Measurements from ENCODE around the gene RPL26. TPM values are rescaled to one million over a fixed set of nuclear protein-coding genes. Genes with fewer than 3 reads are reported as not detected.
A peak's percentile ranks its signal among the peaks of the same experiment; 100 is the strongest.
"Not testable (repeated sequence)": the region's sequence is repeated elsewhere in the genome, so short reads cannot be mapped to it uniquely, and the experiment has no call there.

The RPL26 gene
- polyA plus RNA-seq, 1 donor from 2014 or later, result 1,664 TPM

DNA sequence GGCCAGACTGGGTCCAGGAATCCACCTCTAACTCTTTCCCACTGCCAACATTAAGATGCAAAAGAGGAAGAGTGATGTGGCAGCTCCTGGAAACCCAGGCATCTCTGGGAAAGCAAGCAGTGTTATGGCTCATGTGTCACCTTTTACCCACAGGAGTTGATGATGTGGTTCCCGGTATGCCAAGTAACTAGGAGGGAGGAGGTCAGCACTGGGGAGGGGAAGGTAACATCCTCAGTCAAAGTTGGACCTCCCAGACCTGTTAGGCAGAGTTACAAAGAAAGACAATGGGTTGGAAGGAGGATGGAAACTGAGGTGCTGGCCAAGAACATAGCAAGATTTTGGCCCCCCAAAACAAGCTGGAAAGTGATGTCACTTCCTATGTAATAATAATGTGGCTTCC is 17.9 kb downstream of the RPL26 start:
- no peaks in the 10 kb centered on the region for H3K9me3 Mint-ChIP-seq
- peaks cover 4 to 6% (median 5%) of the 10 kb centered on the region in 3 donors for H3K4me1 Mint-ChIP-seq
- peaks cover 9% of the 10 kb centered on the region for H3K36me3 Mint-ChIP-seq
- no peak overlapping the region for H3K27ac Mint-ChIP-seq
- peak overlapping the region in 1 of 4 donors; percentile 6 for H3K4me3 Mint-ChIP-seq
- no peaks in the 10 kb centered on the region for H3K27me3 Mint-ChIP-seq

DNA sequence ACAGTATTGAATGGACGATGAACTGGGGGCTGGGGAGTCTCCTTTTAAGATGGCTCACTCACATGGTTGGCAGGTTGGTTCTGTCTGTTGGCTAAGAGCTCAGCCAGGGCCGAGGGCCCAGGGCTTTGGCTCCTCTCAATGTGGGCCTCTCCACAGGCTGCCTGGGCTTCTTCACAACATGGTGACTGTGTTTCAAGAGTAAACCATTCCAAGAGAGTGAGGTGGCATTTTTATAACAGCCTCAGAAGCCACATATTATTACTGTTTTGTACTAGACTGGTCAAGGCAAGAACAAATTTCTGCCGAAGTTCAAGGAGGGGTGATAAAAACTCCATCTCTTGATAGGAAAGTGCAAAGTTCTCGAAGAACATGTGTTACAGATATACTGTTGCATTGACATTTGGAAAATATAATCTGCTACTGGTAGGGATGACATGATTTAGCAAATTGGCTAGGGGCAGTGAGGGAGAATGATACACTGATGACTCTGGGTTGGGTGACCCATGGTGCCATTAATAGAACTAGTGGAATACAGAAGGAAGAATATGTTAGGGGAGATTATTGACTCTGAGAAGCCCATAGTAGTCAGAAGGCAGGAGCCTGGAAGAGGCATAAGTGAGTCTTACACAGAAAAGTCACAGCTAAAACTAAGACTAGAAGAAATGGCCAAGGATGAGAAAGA is 20.2 kb downstream of the RPL26 start:
- Mint-ChIP-seq H3K9me3 (no peaks in the 10 kb centered on the region), H3K27ac (no peak overlapping the region), H3K4me1 (no peaks in the 10 kb centered on the region), H3K27me3 (no peaks in the 10 kb centered on the region), H3K36me3 (peaks cover 7% of the 10 kb centered on the region), H3K4me3 (no peak overlapping the region)

DNA sequence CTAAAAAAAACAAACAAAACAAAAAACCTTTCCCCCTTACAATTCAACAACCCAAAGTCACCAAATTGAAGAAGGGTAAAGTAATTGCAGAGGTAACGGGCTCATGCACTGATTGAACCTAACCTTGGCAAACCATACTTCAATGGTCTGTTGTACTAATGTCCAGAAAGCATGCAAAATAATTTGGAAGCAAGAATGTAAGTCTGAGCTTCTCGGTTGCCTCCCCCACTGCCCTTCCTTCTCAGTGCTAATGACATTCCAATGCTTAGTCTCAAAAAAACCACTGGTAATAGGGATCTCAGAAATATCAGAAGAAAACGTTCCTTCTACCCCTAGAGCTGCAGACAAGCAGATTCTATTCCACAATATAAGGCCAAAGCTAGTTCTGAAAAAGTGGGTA is 22.2 kb downstream of the RPL26 start:
- H3K36me3 Mint-ChIP-seq, result peaks cover 7% of the 10 kb centered on the region
- H3K4me3 Mint-ChIP-seq, result no peak overlapping the region
- no peaks in the 10 kb centered on the region for H3K9me3 Mint-ChIP-seq
- no peaks in the 10 kb centered on the region for H3K4me1 Mint-ChIP-seq
- H3K27me3 Mint-ChIP-seq, result no peaks in the 10 kb centered on the region
- H3K27ac Mint-ChIP-seq, result no peak overlapping the region

DNA sequence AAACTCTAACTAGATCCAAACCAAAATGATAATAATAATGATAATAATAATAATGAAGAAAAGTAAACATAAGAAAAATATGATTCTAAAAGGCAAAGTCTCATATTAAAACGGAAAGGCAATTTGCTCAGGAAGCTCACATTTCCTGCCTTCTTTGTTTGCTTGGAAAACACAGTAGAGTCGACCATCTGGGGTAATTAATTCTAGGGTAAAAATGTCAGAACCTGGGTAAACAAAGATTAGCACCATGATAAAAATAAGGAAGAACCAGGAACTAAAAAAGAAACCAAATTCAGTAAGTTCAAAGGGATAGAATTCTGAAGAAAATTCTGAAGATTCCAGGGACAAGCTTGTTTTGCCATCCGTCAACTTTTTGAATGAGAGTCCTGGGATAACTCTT is 22.7 kb downstream of the RPL26 start:
- Mint-ChIP-seq H3K9me3 (no peaks in the 10 kb centered on the region), H3K4me3 (no peak overlapping the region), H3K36me3 (peaks cover 7% of the 10 kb centered on the region), H3K27ac (no peak overlapping the region), H3K27me3 (no peaks in the 10 kb centered on the region), H3K4me1 (no peaks in the 10 kb centered on the region)

DNA sequence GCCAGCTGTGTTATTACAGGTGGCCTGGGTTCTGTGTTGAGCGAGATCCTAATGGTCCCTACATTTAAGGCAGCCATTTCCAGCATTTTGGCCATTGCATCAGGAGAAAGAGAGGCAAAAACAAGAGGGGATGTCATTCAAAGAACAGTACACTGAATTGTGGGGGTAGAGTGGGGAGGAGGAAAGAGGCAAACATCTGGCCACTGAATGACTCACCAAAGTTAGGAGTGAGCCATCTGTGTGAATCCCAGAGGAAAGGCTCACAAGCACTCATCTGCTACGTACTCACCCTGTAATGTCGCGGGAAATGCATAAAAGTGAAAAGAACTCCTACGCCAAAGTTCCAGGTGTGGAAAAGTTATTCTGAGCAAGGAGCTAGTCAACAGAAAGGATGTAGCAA is 23.2 kb downstream of the RPL26 start:
- peaks cover 7% of the 10 kb centered on the region for H3K36me3 Mint-ChIP-seq
- H3K4me1 Mint-ChIP-seq, result no peaks in the 10 kb centered on the region
- no peaks in the 10 kb centered on the region for H3K9me3 Mint-ChIP-seq
- H3K4me3 Mint-ChIP-seq, result no peak overlapping the region
- no peak overlapping the region for H3K27ac Mint-ChIP-seq
- H3K27me3 Mint-ChIP-seq, result no peaks in the 10 kb centered on the region

DNA sequence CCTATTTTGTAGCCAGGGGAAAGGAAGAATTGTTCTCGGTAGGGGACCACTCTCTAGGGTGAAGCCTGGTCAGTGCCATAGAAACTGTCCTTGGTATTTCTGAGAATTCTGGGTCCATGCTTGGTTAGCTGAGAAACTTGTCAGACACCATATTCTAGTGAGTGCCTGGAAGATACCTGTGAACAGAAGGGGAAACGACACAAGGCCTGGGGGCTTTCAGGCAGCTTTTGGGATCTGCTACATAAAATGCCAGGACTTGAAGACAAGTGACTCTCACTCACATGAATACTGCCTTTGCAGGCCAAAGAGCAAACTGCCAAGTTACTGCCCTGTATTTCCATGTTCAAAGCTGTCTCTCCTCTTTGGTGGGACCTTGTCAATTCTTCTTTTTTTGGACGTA is 25.1 kb downstream of the RPL26 start:
- peaks cover 5% of the 10 kb centered on the region for H3K36me3 Mint-ChIP-seq
- H3K9me3 Mint-ChIP-seq, result no peaks in the 10 kb centered on the region
- H3K4me1 Mint-ChIP-seq, result no peaks in the 10 kb centered on the region
- H3K4me3 Mint-ChIP-seq, result no peak overlapping the region
- H3K27me3 Mint-ChIP-seq, result no peaks in the 10 kb centered on the region
- no peak overlapping the region for H3K27ac Mint-ChIP-seq

DNA sequence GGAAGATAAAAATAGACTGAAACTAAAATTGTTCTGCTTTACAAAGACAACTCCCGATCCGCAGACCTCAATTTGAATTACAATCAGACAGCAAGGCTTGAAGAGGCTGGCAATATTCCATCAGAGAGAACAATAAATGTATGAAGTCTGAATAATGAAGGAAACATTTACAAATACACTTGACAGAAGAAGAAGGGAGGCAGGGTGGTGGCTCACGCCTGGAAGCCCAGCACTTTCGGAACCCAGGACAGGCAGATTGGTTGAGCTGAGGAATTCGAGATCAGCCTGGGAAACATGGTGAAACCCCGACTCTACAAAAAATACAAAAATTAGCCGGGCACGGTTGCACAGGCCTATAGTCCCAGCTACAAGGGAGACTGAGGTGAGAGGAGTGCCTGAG is 28.8 kb downstream of the RPL26 start:
- no peaks in the 10 kb centered on the region for H3K9me3 Mint-ChIP-seq
- H3K27ac Mint-ChIP-seq, result no peak overlapping the region
- H3K4me3 Mint-ChIP-seq, result no peak overlapping the region
- peaks cover 3% of the 10 kb centered on the region for H3K27me3 Mint-ChIP-seq
- no peaks in the 10 kb centered on the region for H3K4me1 Mint-ChIP-seq
- H3K36me3 Mint-ChIP-seq, result peaks cover 3% of the 10 kb centered on the region

- H3K4me3 Mint-ChIP-seq, result no peak overlapping the region
- no peaks in the 10 kb centered on the region for H3K9me3 Mint-ChIP-seq
- peaks cover 3% of the 10 kb centered on the region for H3K27me3 Mint-ChIP-seq
- no peak overlapping the region for H3K27ac Mint-ChIP-seq
- H3K36me3 Mint-ChIP-seq, result peaks cover 2% of the 10 kb centered on the region
- no peaks in the 10 kb centered on the region for H3K4me1 Mint-ChIP-seq
These were observed 29.3 kb downstream of the RPL26 start for GRCh38 chr17:8353736-8354135.

- Mint-ChIP-seq H3K36me3 (no peaks in the 10 kb centered on the region), H3K4me3 (no peak overlapping the region), H3K27ac (no peak overlapping the region), H3K27me3 (peaks cover 17% of the 10 kb centered on the region), H3K9me3 (peaks cover 0 to 2% (median 0%) of the 10 kb centered on the region in 3 donors), H3K4me1 (no peaks in the 10 kb centered on the region)
These were observed 32.7 kb downstream of the RPL26 start for GRCh38 chr17:8350339-8350738.

- peaks cover 17% of the 10 kb centered on the region for H3K27me3 Mint-ChIP-seq
- not testable (repeated sequence) for H3K36me3 Mint-ChIP-seq, H3K9me3 Mint-ChIP-seq, H3K4me1 Mint-ChIP-seq, H3K4me3 Mint-ChIP-seq, H3K27ac Mint-ChIP-seq
These were observed 36.0 kb downstream of the RPL26 start for GRCh38 chr17:8347001-8347400.

- Mint-ChIP-seq H3K9me3 (peaks cover 0 to 2% (median 0%) of the 10 kb centered on the region in 3 donors), H3K4me1 (no peaks in the 10 kb centered on the region), H3K27me3 (peaks cover 17% of the 10 kb centered on the region), H3K4me3 (no peak overlapping the region), H3K36me3 (no peaks in the 10 kb centered on the region), H3K27ac (peak overlapping the region in 1 of 3 donors; percentile 36)
These were observed 36.9 kb downstream of the RPL26 start for GRCh38 chr17:8345951-8346665.

GRCh38 chr17:8345052-8345690 is 37.8 kb downstream of the RPL26 start:
- peak overlapping the region in 1 of 3 donors; percentile 39 for H3K27ac Mint-ChIP-seq

DNA sequence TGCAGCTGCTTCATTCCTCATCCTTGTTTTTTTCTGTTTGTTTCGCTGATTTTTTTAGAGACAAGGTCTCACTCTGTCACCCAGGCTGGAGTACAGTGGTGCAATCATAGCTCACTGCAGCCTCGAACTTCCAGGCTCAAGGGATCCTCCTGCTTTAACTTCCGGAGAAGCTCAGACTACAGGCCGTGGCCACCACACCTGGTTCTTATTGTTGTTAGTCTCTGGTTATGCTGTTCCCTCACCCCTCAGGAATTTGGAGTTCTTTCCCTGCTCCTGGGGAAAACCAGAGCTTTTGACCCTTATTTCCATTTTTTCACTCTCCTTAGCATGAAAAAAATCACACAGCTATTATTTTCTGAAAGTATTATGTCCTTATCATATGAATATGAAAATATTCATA is 41.5 kb downstream of the RPL26 start:
- H3K27ac Mint-ChIP-seq, result no peak overlapping the region
- H3K4me3 Mint-ChIP-seq, result no peak overlapping the region
- peaks cover 7% of the 10 kb centered on the region for H3K27me3 Mint-ChIP-seq
- H3K9me3 Mint-ChIP-seq, result no peaks in the 10 kb centered on the region
- peaks cover 2% of the 10 kb centered on the region for H3K36me3 Mint-ChIP-seq
- peaks cover 3 to 10% (median 6%) of the 10 kb centered on the region in 3 donors for H3K4me1 Mint-ChIP-seq

More at GRCh38 chr17:8345052-8345690, 37.8 kb downstream of the RPL26 start:
- H3K27me3 Mint-ChIP-seq, result peaks cover 14% of the 10 kb centered on the region
- no peaks in the 10 kb centered on the region for H3K36me3 Mint-ChIP-seq
- H3K4me1 Mint-ChIP-seq, result no peaks in the 10 kb centered on the region
- no peak overlapping the region for H3K4me3 Mint-ChIP-seq
- peaks cover 0 to 2% (median 0%) of the 10 kb centered on the region in 3 donors for H3K9me3 Mint-ChIP-seq

GRCh38 chr17:8339540-8339939 is 43.5 kb downstream of the RPL26 start, which contains the start of gene ODF4:
Gene ODF4 (plus strand): TSS chr17:8339840. CDS start chr17:8340052, 212 bp downstream.
- peak within 1 kb of the TSS in 1 of 4 donors; percentile 38 for H3K4me3 Mint-ChIP-seq
- H3K27me3 Mint-ChIP-seq, result no peaks in the 10 kb centered on the region
- no peaks in the 10 kb centered on the region for H3K9me3 Mint-ChIP-seq
- no peak within 1 kb of the TSS for H3K27ac Mint-ChIP-seq
- peaks cover 2% of the 10 kb centered on the region for H3K36me3 Mint-ChIP-seq
- H3K4me1 Mint-ChIP-seq, result peaks cover 3 to 10% (median 6%) of the 10 kb centered on the region in 3 donors

DNA sequence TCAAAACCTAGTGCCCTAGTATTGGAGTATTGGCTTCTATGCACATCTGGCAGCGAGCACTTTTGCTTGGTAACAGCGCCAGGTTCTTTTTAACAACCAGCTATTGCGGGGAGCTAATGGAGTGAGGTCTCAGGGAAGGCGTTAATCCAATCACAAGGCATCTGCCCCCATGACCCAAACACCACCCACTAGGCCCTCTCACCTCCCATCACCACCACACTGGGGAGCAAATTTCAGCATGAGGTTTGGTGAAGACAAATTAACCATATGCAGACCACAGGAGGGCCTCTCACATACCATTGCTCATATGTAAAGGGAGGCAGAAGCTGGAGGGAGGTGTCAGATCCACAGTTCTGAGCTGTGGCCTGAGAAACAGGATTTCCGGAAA is 44.2 kb downstream of the RPL26 start:
- no peak overlapping the region for H3K27ac Mint-ChIP-seq
- H3K4me3 Mint-ChIP-seq, result no peak overlapping the region
- no peaks in the 10 kb centered on the region for H3K9me3 Mint-ChIP-seq
- peaks cover 2% of the 10 kb centered on the region for H3K27me3 Mint-ChIP-seq
- H3K4me1 Mint-ChIP-seq, result peaks cover 3 to 10% (median 6%) of the 10 kb centered on the region in 3 donors
- peaks cover 2% of the 10 kb centered on the region for H3K36me3 Mint-ChIP-seq

Measured in IgD-negative memory B cell (primary cell).